PFSK-1 (cell line): ENCODE data around the gene PLCH2.

Source experiments
- FOXP2 ChIP-seq: optimal IDR thresholded peaks from 2 replicates; pipeline ENCODE3; 2011; ENCODE audit warnings: borderline replicate concordance, control low read depth, inconsistent platforms; ENCODE audit not compliant: insufficient read depth; ENCODE audit errors: extremely low read length, extremely low read depth
- POLR2AphosphoS5 ChIP-seq: IDR thresholded peaks from 2 replicates; pipeline ENCODE4 v1.6.1; 2012; ENCODE audit warnings: low read depth, mild to moderate bottlenecking, control low read depth, low read length, moderate library complexity
- SIN3A ChIP-seq: IDR thresholded peaks from 2 replicates; pipeline ENCODE4 v1.6.1; 2012; ENCODE audit warnings: mild to moderate bottlenecking, low read length, moderate library complexity, borderline replicate concordance; ENCODE audit not compliant: insufficient read depth
- TAF1 ChIP-seq: IDR thresholded peaks from 2 replicates; pipeline ENCODE4 v1.6.1; 2012; ENCODE audit warnings: low read length, control low read depth, borderline replicate concordance; ENCODE audit not compliant: insufficient read depth
- TF ChIP-seq, protein P1 (sequence below), 2 experiments: IDR thresholded peaks; 2 replicates each; pipeline versions ENCODE4 v1.6.1 to v1.8.0; 2011 to 2012; ENCODE audit warnings: low read depth in 2 of 2, low read length in 2 of 2, control low read depth in 1 of 2, inconsistent platforms in 1 of 2, mild to moderate bottlenecking in 1 of 2, moderate library complexity in 1 of 2; ENCODE audit not compliant: insufficient read depth in 1 of 2

The PLCH2 gene

DNA sequence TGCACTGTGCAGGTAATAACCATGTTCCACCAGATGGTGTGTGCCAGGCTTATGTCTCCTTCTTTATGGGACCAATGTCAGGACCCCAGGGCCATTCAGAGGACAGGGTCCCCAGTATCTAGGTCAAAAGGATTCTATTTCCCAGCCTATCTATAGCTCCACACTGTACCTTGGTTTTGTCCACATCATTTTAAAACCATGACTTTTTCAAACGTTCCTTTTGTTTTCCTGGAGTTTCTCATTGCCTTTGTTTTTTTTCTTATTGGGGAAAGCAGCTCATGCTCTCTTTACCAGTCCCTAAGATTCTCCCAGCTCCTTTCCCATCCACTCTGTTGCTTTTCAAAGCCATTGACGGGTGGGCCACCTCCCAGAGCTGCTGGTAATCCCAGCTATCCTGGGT is 12.6 kb downstream of the PLCH2 start:
- TF ChIP-seq, protein P1, sequence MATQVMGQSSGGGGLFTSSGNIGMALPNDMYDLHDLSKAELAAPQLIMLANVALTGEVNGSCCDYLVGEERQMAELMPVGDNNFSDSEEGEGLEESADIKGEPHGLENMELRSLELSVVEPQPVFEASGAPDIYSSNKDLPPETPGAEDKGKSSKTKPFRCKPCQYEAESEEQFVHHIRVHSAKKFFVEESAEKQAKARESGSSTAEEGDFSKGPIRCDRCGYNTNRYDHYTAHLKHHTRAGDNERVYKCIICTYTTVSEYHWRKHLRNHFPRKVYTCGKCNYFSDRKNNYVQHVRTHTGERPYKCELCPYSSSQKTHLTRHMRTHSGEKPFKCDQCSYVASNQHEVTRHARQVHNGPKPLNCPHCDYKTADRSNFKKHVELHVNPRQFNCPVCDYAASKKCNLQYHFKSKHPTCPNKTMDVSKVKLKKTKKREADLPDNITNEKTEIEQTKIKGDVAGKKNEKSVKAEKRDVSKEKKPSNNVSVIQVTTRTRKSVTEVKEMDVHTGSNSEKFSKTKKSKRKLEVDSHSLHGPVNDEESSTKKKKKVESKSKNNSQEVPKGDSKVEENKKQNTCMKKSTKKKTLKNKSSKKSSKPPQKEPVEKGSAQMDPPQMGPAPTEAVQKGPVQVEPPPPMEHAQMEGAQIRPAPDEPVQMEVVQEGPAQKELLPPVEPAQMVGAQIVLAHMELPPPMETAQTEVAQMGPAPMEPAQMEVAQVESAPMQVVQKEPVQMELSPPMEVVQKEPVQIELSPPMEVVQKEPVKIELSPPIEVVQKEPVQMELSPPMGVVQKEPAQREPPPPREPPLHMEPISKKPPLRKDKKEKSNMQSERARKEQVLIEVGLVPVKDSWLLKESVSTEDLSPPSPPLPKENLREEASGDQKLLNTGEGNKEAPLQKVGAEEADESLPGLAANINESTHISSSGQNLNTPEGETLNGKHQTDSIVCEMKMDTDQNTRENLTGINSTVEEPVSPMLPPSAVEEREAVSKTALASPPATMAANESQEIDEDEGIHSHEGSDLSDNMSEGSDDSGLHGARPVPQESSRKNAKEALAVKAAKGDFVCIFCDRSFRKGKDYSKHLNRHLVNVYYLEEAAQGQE (IDR thresholded peaks at IDR 0.05; ENCODE audit: insufficient read depth in 1 of 2, low read depth in 2 of 2, low read length in 2 of 2): no peak
- TF ChIP-seq SIN3A (no peak), TAF1 (no peak), FOXP2 (no peak), POLR2AphosphoS5 (no peak)

- no peak for TF ChIP-seq POLR2AphosphoS5
- TF ChIP-seq, protein P1 (IDR thresholded peaks at IDR 0.05; ENCODE audit: insufficient read depth in 1 of 2, low read depth in 2 of 2, low read length in 2 of 2): no peak
- no peak for TF ChIP-seq TAF1
- no peak for TF ChIP-seq SIN3A
- no peak for TF ChIP-seq FOXP2
Measured at GRCh38 chr1:2489615-2490014, 13.5 kb downstream of the PLCH2 start.

- TF ChIP-seq POLR2AphosphoS5 (no peak), TAF1 (no peak), SIN3A (no peak), FOXP2 (no peak)
- TF ChIP-seq, protein P1 (IDR thresholded peaks at IDR 0.05; ENCODE audit: insufficient read depth in 1 of 2, low read depth in 2 of 2, low read length in 2 of 2): no peak
Measured at GRCh38 chr1:2492091-2492490, 16.0 kb downstream of the PLCH2 start.

DNA sequence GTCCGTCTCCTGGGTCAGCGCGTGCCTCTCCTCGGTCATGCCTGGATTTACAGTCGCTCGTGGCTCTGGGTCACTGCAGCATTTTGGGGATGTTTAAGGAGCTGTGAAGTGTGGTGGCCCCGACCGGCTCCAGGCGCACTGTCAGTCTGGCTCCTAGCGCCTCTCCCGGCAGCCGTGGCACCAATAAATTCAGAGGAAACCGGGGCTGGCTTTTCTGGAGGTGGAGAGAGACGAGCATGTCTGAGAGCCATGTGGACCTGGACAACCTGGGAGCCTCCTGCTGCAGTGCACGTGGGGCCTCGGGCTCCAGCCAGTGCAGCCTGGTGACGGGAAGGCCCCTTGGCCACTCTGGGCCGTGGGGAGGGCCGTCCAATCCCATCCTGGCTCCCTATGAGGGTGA is 17.1 kb downstream of the PLCH2 start:
- TF ChIP-seq SIN3A: no peak
- TF ChIP-seq, protein P1 (IDR thresholded peaks at IDR 0.05; ENCODE audit: insufficient read depth in 1 of 2, low read depth in 2 of 2, low read length in 2 of 2): no peak

DNA sequence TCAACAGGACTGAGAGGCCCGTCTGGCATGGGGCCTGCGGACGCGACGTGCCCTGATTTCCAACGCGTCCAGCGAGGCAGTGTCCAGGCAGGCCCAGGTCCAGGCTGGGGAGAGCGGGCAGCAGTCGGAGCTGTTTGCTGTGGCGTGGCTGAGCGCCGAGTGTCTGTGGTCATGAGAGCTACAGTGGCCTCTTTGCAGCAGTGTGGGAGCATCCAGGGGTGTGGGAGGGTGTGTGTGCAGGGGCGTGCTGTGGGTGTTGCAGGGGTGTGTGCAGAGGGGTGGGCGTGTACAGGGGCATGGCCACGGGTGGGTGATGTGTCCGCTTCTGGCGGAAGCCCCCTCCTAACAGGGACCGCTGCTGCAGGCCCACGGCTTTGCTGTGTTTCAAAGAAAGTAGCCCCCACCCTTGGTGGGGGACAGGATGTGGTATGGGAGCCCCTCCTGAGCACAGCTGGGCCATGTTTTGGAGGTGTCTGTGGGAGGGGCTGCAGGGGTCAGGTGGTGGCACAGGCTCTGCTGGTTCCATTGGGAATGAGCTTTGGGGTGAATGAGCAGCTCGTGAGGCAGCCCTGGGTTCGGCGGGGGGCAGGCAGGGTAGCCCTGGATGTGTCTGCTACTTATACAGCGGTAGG is 17.7 kb downstream of the PLCH2 start:
- TF ChIP-seq SIN3A (no peak), TAF1 (no peak)
